Neural progenitor cell (in vitro differentiated cells): ENCODE data around the gene TFPI. TPM values are rescaled to one million over a fixed set of nuclear protein-coding genes. Genes with fewer than 3 reads are reported as not detected.

Source experiments
- DNase-seq: peaks from one replicate; pipeline ENCODE4 v3.0.0-alpha.2; 2016; ENCODE audit warnings: low spot score
- H2AFZ ChIP-seq: fragments of 200-600 bp; sonication (generic); replicated peaks from 2 replicates; pipeline ENCODE4 v1.6.1; 2016; ENCODE audit warnings: antibody characterized with exemption
- H3F3A ChIP-seq: fragments of 200-600 bp; sonication (generic); 2 replicates; pipeline ENCODE4 v1.6.1; 2016; ENCODE audit warnings: antibody characterized with exemption, low read depth
- H3K27ac ChIP-seq: fragments of 200-600 bp; sonication (generic); 2 replicates; pipeline ENCODE4 v1.5.1; 2016; ENCODE audit warnings: mild to moderate bottlenecking
- H3K27me3 ChIP-seq: fragments of 200-600 bp; sonication (generic); 2 replicates; pipeline ENCODE4 v1.6.1; 2016; ENCODE audit warnings: mild to moderate bottlenecking, moderate library complexity
- H3K36me3 ChIP-seq: fragments of 200-600 bp; sonication (generic); 2 replicates; pipeline ENCODE4 v1.5.1; 2016
- H3K4me1 ChIP-seq: fragments of 200-600 bp; sonication (generic); 2 replicates; pipeline ENCODE4 v1.6.1; 2016; ENCODE audit warnings: mixed run types
- H3K4me2 ChIP-seq: fragments of 200-600 bp; sonication (generic); 2 replicates; pipeline ENCODE4 v1.6.1; 2016
- H3K4me3 ChIP-seq: fragments of 200-600 bp; sonication (generic); 2 replicates; pipeline ENCODE4 v1.5.1; 2016
- H3K79me2 ChIP-seq: fragments of 200-600 bp; sonication (generic); 2 replicates; pipeline ENCODE4 v1.6.1; 2016; ENCODE audit warnings: low read depth
- H3K9ac ChIP-seq: fragments of 200-600 bp; sonication (generic); 2 replicates; pipeline ENCODE4 v1.6.1; 2016
- H3K9me3 ChIP-seq: fragments of 200-600 bp; sonication (generic); 2 replicates; pipeline ENCODE4 v1.5.1; 2016; ENCODE audit warnings: low read depth
- H4K20me1 ChIP-seq: fragments of 200-600 bp; sonication (generic); 2 replicates; pipeline ENCODE4 v1.6.1; 2016; ENCODE audit warnings: low read depth
- H3K27ac Mint-ChIP-seq: 3 replicates; pipeline ENCODE4 v1.8.0; 2021; ENCODE audit warnings: mixed read lengths
- H3K27me3 Mint-ChIP-seq: 2 replicates; pipeline ENCODE4 v1.8.0; 2022; ENCODE audit warnings: low read depth, mild to moderate bottlenecking, inconsistent platforms, moderate library complexity, mixed read lengths; ENCODE audit not compliant: insufficient read depth
- H3K36me3 Mint-ChIP-seq: 3 replicates; pipeline ENCODE4 v1.8.0; 2021; ENCODE audit warnings: mixed read lengths
- H3K4me1 Mint-ChIP-seq: 3 replicates; pipeline ENCODE4 v1.8.0; 2021; ENCODE audit warnings: mixed read lengths
- H3K4me3 Mint-ChIP-seq: 3 replicates; pipeline ENCODE4 v1.8.0; 2021; ENCODE audit warnings: mild to moderate bottlenecking, moderate library complexity, mixed read lengths
- H3K9me3 Mint-ChIP-seq: 3 replicates; pipeline ENCODE4 v1.8.0; 2020; ENCODE audit warnings: mixed read lengths
- CTCF ChIP-seq: fragments of 200-600 bp; sonication (generic); IDR thresholded peaks from 2 replicates; pipeline ENCODE4 v1.5.1; 2017; ENCODE audit warnings: antibody characterized with exemption, mild to moderate bottlenecking
- EZH2 ChIP-seq: fragments of 200-600 bp; sonication (generic); IDR thresholded peaks from 2 replicates; pipeline ENCODE4 v1.6.1; 2017; ENCODE audit warnings: antibody characterized with exemption, mild to moderate bottlenecking, moderate library complexity
- EZH2phosphoT487 ChIP-seq: fragments of 200-600 bp; sonication (generic); IDR thresholded peaks from 2 replicates; pipeline ENCODE4 v1.6.1; 2017; ENCODE audit warnings: antibody characterized with exemption
- total RNA-seq: library from RNA; depleted of rRNA; stranded (reverse); fragments of >200 nt; gene quantifications from 2 replicates; pipeline ENCODE4 v1.2.3, GENCODE V29; 2015; ENCODE audit warnings: low replicate concordance

TFPI gene
- total RNA-seq, 1 donor from 2014 or later, result 16.6 TPM

GRCh38 chr2:187497140-187497539 is 57.1 kb downstream of the TFPI start:
- H3K9me3 Mint-ChIP-seq, result peaks cover 16% of the 10 kb centered on the region
- H3K36me3 ChIP-seq, result no peaks in the 10 kb centered on the region
- H3K4me1 ChIP-seq, result peaks cover 1% of the 10 kb centered on the region
- H3F3A ChIP-seq, result peaks cover 18% of the 10 kb centered on the region
- no peaks in the 10 kb centered on the region for H3K27me3 ChIP-seq
- no peak overlapping the region for H3K27ac ChIP-seq
- H3K4me3 ChIP-seq, result no peak overlapping the region
- H4K20me1 ChIP-seq, result no peaks in the 10 kb centered on the region
- H3K27me3 Mint-ChIP-seq, result peaks cover 2% of the 10 kb centered on the region
- TF ChIP-seq EZH2phosphoT487, result no peak
- no peak for TF ChIP-seq CTCF
- TF ChIP-seq EZH2, result no peak
- H3K4me2 ChIP-seq, result no peak overlapping the region
- no peaks in the 10 kb centered on the region for H3K79me2 ChIP-seq
- H3K27ac Mint-ChIP-seq, result no peak overlapping the region
- H3K9ac ChIP-seq, result no peak overlapping the region
- no peak overlapping the region for H3K4me3 Mint-ChIP-seq
- H2AFZ ChIP-seq, result no peak overlapping the region
- peaks cover 19% of the 10 kb centered on the region for H3K36me3 Mint-ChIP-seq
- H3K4me1 Mint-ChIP-seq, result no peaks in the 10 kb centered on the region
- DNase-seq, result no peak
- H3K9me3 ChIP-seq, result no peaks in the 10 kb centered on the region

GRCh38 chr2:187495324-187495723 is 58.9 kb downstream of the TFPI start:
- Histone ChIP-seq H3F3A (peaks cover 11% of the 10 kb centered on the region), H3K36me3 (no peaks in the 10 kb centered on the region), H2AFZ (no peak overlapping the region), H4K20me1 (no peaks in the 10 kb centered on the region), H3K4me1 (no peaks in the 10 kb centered on the region), H3K4me2 (no peak overlapping the region), H3K27me3 (no peaks in the 10 kb centered on the region), H3K9me3 (no peaks in the 10 kb centered on the region), H3K4me3 (no peak overlapping the region), H3K27ac (no peak overlapping the region), H3K9ac (no peak overlapping the region), H3K79me2 (no peaks in the 10 kb centered on the region)
- H3K4me1 Mint-ChIP-seq, result no peaks in the 10 kb centered on the region
- no peak overlapping the region for H3K4me3 Mint-ChIP-seq
- H3K9me3 Mint-ChIP-seq, result peaks cover 20% of the 10 kb centered on the region
- H3K27ac Mint-ChIP-seq, result no peak overlapping the region
- no peak for DNase-seq
- peaks cover 2% of the 10 kb centered on the region for H3K27me3 Mint-ChIP-seq
- H3K36me3 Mint-ChIP-seq, result peaks cover 23% of the 10 kb centered on the region
- TF ChIP-seq CTCF (no peak), EZH2phosphoT487 (no peak), EZH2 (no peak)

GRCh38 chr2:187493877-187494568 is 60.2 kb downstream of the TFPI start:
- Histone ChIP-seq H3K9ac (no peak overlapping the region), H3K4me2 (no peak overlapping the region), H3K27ac (no peak overlapping the region), H2AFZ (no peak overlapping the region), H3K27me3 (no peaks in the 10 kb centered on the region), H3K36me3 (no peaks in the 10 kb centered on the region), H3K4me3 (no peak overlapping the region), H3K79me2 (no peaks in the 10 kb centered on the region), H3K9me3 (no peaks in the 10 kb centered on the region), H3K4me1 (no peaks in the 10 kb centered on the region), H4K20me1 (no peaks in the 10 kb centered on the region), H3F3A (peaks cover 3% of the 10 kb centered on the region)
- Mint-ChIP-seq H3K4me1 (no peaks in the 10 kb centered on the region), H3K9me3 (peaks cover 20% of the 10 kb centered on the region), H3K27ac (no peak overlapping the region), H3K4me3 (no peak overlapping the region), H3K27me3 (peaks cover 2% of the 10 kb centered on the region), H3K36me3 (peaks cover 23% of the 10 kb centered on the region)
- no peak for DNase-seq
- TF ChIP-seq EZH2 (no peak), CTCF (no peak), EZH2phosphoT487 (no peak)
